ENCODE measurements around the gene CCDC33.

DNA sequence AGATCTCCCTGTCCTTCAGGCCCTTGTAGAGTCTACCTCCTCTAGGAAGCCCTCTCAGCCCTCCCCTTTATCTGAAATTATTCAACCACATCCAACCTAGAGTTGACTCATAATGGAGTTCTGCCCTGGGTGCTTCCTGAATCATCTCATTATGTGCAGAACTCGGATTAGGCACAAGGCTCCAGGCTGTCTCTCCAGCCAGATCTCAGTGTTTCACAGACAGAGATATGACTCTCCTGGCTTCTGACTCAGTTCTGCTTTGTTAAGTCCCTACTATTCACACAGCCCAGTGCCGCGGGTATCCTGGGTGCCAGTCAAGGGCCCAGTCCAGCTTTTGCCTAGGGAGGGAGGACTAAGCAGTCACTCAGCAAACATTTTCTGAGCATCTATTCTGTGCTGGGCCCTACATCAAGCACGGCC is 42.8 kb upstream of the CCDC33 start:
- TF ChIP-seq, protein P1, sequence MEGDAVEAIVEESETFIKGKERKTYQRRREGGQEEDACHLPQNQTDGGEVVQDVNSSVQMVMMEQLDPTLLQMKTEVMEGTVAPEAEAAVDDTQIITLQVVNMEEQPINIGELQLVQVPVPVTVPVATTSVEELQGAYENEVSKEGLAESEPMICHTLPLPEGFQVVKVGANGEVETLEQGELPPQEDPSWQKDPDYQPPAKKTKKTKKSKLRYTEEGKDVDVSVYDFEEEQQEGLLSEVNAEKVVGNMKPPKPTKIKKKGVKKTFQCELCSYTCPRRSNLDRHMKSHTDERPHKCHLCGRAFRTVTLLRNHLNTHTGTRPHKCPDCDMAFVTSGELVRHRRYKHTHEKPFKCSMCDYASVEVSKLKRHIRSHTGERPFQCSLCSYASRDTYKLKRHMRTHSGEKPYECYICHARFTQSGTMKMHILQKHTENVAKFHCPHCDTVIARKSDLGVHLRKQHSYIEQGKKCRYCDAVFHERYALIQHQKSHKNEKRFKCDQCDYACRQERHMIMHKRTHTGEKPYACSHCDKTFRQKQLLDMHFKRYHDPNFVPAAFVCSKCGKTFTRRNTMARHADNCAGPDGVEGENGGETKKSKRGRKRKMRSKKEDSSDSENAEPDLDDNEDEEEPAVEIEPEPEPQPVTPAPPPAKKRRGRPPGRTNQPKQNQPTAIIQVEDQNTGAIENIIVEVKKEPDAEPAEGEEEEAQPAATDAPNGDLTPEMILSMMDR (IDR thresholded peaks at IDR 0.05): no peak
- TF ChIP-seq POLR2A (IDR thresholded peaks at IDR 0.05): no peak
